Retinal pigment epithelial cell (primary cell): ENCODE results near the gene POLR1B.
"Not testable (repeated sequence)": the region's sequence is repeated elsewhere in the genome, so short reads cannot be mapped to it uniquely, and the experiment has no call there.

Experiments
- DNase-seq: peaks from one replicate; pipeline ENCODE4 v3.0.0-alpha.2; 2010; ENCODE audit warnings: low read depth
- H3K4me3 ChIP-seq: 2 replicates; pipeline ENCODE4 v1.5.1; 2011; ENCODE audit warnings: mild to moderate bottlenecking, low read length, control low read depth, moderate library complexity
- CTCF ChIP-seq: conservative IDR thresholded peaks from 2 replicates; pipeline ENCODE4 v1.5.1; 2011; ENCODE audit warnings: low read depth, low read length, control low read depth, inconsistent platforms

POLR1B gene

DNA sequence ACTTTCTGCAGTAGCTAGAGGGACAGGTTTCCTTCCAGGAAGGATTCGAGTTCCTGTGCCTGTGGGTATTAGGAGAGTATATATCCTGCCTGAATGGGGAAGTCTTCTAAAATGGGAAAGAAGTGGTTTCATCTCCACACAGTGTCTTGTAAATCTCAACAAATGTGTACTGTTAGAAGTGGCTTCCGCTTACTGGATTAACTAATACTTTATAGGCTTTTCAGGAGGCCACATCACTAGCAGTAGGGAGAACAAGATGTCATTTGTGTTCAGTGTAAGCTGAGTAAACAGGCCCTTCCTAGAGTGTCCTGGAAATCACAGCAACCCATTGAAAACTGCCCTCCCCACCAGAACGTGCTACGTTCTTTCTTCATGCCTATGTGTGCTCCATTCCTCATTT lies 12.5 kb upstream of the POLR1B start:
- no peak for DNase-seq
- TF ChIP-seq CTCF: no peak
- H3K4me3 ChIP-seq: no peak overlapping the region

DNA sequence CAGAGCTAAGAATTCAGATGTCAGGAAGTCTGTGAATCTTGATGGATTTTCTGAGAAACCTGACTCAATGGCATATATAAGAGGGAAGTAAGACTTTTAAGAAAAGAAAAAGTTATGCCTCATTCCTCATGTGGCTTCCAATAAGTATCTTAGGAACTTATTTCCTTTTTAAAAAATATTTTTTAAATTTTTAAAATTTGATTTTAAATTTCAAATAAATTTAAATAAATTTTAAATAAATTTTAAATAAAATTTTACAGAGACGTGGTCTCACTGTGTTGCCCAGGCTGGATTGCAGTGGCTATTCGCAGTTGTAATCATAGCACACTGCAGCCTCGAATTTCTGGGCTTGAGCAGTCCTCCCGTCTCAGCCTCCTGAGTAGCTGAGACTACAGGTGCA lies 11.5 kb upstream of the POLR1B start:
- no peak for DNase-seq
- no peak for TF ChIP-seq CTCF
- no peak overlapping the region for H3K4me3 ChIP-seq

DNA sequence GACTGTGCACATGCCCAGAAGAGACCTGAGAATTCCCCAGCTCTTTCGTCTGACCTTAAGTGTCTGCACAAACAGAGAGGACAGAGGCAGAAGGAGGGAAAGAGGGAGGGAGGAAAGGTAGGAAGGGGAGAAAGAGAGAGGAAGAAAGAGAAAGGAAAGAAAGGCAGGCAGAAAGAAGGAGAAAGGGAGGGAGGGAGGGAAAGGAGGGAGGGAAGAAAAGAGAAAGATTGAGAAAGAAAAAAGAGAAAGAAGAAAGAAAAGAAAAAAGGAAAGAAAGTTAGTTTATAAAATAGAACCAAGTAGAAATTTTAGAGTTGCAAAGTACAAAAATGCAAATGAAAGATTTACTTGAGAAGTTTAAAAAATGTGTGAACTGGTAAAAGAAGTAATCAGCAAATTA lies 7.4 kb upstream of the POLR1B start:
- no peak overlapping the region for H3K4me3 ChIP-seq
- DNase-seq: no peak
- no peak for TF ChIP-seq CTCF

GRCh38 chr2:112536665-112537064 lies 5.6 kb upstream of the POLR1B start:
- not testable (repeated sequence) for H3K4me3 ChIP-seq, DNase-seq

- no peak for DNase-seq
- no peak for TF ChIP-seq CTCF
- H3K4me3 ChIP-seq: no peak overlapping the region
Measured at GRCh38 chr2:112539306-112539705, 3.0 kb upstream of the POLR1B start.

- TF ChIP-seq CTCF: no peak
- no peak overlapping the region for H3K4me3 ChIP-seq
- DNase-seq: no peak
Measured at GRCh38 chr2:112540906-112541305, 1.4 kb upstream of the POLR1B start.

- peak; percentile 12 for DNase-seq
- TF ChIP-seq CTCF: no peak
- peak overlapping the region; percentile 78 for H3K4me3 ChIP-seq
Measured at GRCh38 chr2:112541315-112542122, 746 bp upstream of the POLR1B start.
